DND-41 (cell line): ENCODE results near the gene BRD7.

Experiments used
- ATAC-seq: fragments of 200-7000 bp; cut with Tn5 transposase; 3 replicates; pipeline ENCODE4 v1.9.1; 2021; ENCODE audit warnings: low read depth; ENCODE audit not compliant: insufficient read depth
- DNase-seq: peaks from one replicate; pipeline ENCODE4 v3.0.0-alpha.2; 2020
- H2AFZ ChIP-seq: 2 replicates; pipeline ENCODE4 v1.6.0; 2012; ENCODE audit warnings: low read depth, low read length
- H3K27ac ChIP-seq: 2 replicates; pipeline ENCODE4 v1.5.1; 2012; ENCODE audit warnings: low read length, inconsistent platforms
- H3K27me3 ChIP-seq: fragments of 200-600 bp; sonication (generic); 2 replicates; pipeline ENCODE4 v1.6.0; 2012; ENCODE audit warnings: low read length, mild to moderate bottlenecking, inconsistent platforms; ENCODE audit not compliant: insufficient read depth, poor library complexity
- H3K36me3 ChIP-seq: 2 replicates; pipeline ENCODE4 v1.5.1; 2012; ENCODE audit warnings: low read length, inconsistent platforms; ENCODE audit not compliant: insufficient read depth
- H3K4me1 ChIP-seq: 2 replicates; pipeline ENCODE4 v1.5.1; 2012; ENCODE audit warnings: mild to moderate bottlenecking, low read length; ENCODE audit not compliant: insufficient read depth
- H3K4me2 ChIP-seq: 2 replicates; pipeline ENCODE4 v1.6.0; 2012; ENCODE audit warnings: mild to moderate bottlenecking, moderate library complexity, low read length, inconsistent platforms; ENCODE audit not compliant: insufficient read depth
- H3K4me3 ChIP-seq, 2 experiments: fragments of 200-600 bp in 1 of 2; shearing (Covaris generic) in 1 of 2; 2 replicates each; pipeline ENCODE4 v1.5.1; 2012 to 2016; ENCODE audit warnings: inconsistent platforms in 2 of 2, low read length in 2 of 2, mild to moderate bottlenecking in 2 of 2, low read depth in 1 of 2, moderate library complexity in 1 of 2
- H3K79me2 ChIP-seq: 2 replicates; pipeline ENCODE4 v1.6.0; 2012; ENCODE audit warnings: low read length, inconsistent platforms; ENCODE audit not compliant: insufficient read depth
- H3K9ac ChIP-seq: 2 replicates; pipeline ENCODE4 v1.6.0; 2012; ENCODE audit warnings: low read depth, mild to moderate bottlenecking, inconsistent platforms, low read length, moderate library complexity
- H3K9me3 ChIP-seq: 2 replicates; pipeline ENCODE4 v1.5.1; 2012; ENCODE audit warnings: low read length, moderate library complexity, mild to moderate bottlenecking, inconsistent platforms; ENCODE audit not compliant: insufficient read depth, severe bottlenecking
- H4K20me1 ChIP-seq: 2 replicates; pipeline ENCODE4 v1.6.0; 2012; ENCODE audit warnings: low read length; ENCODE audit not compliant: insufficient read depth
- EZH2 ChIP-seq: IDR thresholded peaks from 3 replicates; pipeline ENCODE4 v1.6.1; 2012; ENCODE audit warnings: borderline replicate concordance, low read depth, mild to moderate bottlenecking, moderate library complexity, low read length, inconsistent platforms; ENCODE audit not compliant: severe bottlenecking
- TF ChIP-seq, protein P1 (sequence below): IDR thresholded peaks from 2 replicates; pipeline ENCODE4 v1.5.1; 2012; ENCODE audit warnings: borderline replicate concordance, low read length, moderate library complexity, mild to moderate bottlenecking; ENCODE audit not compliant: poor library complexity, severe bottlenecking; ENCODE audit errors: extremely low read depth

The BRD7 gene

DNA sequence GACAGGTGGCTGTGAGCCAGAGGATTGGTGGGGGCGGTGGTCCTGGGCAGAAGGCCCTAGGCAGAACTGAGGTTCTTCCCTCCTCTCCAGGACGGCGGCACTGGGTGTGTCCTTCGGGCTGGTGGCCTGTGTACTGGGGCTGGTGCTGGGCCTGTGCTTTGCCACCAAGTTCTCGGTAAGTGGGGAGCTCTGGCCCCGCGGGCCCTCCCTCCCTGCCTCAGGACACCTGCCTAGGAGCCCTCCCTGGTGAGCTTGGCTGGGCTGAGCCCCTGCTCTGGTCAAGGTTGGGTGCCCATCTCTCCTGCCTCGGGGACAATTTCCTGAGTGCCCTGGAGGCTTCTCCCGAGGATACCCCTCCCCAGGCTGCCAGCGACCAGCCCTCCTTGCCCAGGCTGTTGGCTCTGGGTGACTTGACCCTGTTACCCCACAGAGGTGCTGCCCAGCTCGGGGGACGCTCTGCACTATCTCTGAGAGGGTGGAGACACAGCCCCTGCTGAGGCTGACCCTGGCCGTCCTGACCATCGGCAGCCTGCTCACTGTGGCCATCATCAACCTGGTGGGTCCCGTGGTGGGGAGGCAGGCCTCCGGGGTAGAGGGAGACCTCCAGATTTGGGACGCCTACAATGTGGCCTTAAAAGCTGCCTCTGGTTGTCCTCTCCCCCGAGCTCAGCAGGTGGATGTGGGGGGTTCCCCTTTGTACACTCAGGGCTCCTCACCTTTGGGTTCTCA, 60.4 kb downstream of the BRD7 start:
- no peaks in the 10 kb centered on the region for H3K27me3 ChIP-seq
- peaks cover 15% of the 10 kb centered on the region; the same call in 1 of the 2 replicates for H3K36me3 ChIP-seq
- no peak for DNase-seq
- H4K20me1 ChIP-seq: peaks cover 10% of the 10 kb centered on the region; the same call in 1 of the 2 replicates
- no peak for TF ChIP-seq EZH2
- TF ChIP-seq, protein P1, sequence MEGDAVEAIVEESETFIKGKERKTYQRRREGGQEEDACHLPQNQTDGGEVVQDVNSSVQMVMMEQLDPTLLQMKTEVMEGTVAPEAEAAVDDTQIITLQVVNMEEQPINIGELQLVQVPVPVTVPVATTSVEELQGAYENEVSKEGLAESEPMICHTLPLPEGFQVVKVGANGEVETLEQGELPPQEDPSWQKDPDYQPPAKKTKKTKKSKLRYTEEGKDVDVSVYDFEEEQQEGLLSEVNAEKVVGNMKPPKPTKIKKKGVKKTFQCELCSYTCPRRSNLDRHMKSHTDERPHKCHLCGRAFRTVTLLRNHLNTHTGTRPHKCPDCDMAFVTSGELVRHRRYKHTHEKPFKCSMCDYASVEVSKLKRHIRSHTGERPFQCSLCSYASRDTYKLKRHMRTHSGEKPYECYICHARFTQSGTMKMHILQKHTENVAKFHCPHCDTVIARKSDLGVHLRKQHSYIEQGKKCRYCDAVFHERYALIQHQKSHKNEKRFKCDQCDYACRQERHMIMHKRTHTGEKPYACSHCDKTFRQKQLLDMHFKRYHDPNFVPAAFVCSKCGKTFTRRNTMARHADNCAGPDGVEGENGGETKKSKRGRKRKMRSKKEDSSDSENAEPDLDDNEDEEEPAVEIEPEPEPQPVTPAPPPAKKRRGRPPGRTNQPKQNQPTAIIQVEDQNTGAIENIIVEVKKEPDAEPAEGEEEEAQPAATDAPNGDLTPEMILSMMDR: no peak
- H3K79me2 ChIP-seq: no peaks in the 10 kb centered on the region
- H2AFZ ChIP-seq: no peak overlapping the region
- ATAC-seq: no peak
- H3K9ac ChIP-seq: no peak overlapping the region
- H3K27ac ChIP-seq: no peak overlapping the region
- no peak overlapping the region for H3K4me3 ChIP-seq
- H3K9me3 ChIP-seq: no peaks in the 10 kb centered on the region
- no peak overlapping the region for H3K4me2 ChIP-seq
- H3K4me1 ChIP-seq: no peaks in the 10 kb centered on the region

DNA sequence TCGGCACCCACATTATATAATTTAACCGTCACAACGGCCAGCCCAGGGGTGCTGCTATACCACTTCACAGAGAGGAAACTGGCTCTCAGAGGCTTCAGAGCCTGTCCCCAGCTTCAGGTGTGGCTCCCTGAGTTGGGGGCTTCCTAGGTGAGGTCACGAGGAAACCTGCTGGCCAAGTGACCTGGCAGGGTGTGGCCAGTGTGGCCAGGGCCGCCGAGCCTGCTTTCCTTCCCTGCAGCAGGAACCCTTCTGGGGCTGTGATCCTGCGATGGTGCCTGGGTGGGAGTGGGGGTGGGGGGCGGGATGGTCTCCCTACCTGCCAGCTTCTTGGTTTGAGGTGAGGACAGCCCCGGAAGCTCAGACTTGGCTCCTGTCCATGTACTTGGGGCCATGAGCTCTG, 62.5 kb downstream of the BRD7 start:
- H3K27me3 ChIP-seq: no peaks in the 10 kb centered on the region
- no peaks in the 10 kb centered on the region for H3K79me2 ChIP-seq
- no peak for TF ChIP-seq EZH2
- TF ChIP-seq, protein P1: no peak
- no peak overlapping the region for H3K9ac ChIP-seq
- no peak for DNase-seq
- no peaks in the 10 kb centered on the region for H3K9me3 ChIP-seq
- no peak overlapping the region for H2AFZ ChIP-seq
- no peak overlapping the region for H3K27ac ChIP-seq
- no peak overlapping the region for H3K4me2 ChIP-seq
- no peaks in the 10 kb centered on the region for H3K4me1 ChIP-seq
- H3K36me3 ChIP-seq: no peaks in the 10 kb centered on the region
- H3K4me3 ChIP-seq: no peak overlapping the region
- H4K20me1 ChIP-seq: peaks cover 7% of the 10 kb centered on the region; the same call in 1 of the 2 replicates
- no peak for ATAC-seq

DNA sequence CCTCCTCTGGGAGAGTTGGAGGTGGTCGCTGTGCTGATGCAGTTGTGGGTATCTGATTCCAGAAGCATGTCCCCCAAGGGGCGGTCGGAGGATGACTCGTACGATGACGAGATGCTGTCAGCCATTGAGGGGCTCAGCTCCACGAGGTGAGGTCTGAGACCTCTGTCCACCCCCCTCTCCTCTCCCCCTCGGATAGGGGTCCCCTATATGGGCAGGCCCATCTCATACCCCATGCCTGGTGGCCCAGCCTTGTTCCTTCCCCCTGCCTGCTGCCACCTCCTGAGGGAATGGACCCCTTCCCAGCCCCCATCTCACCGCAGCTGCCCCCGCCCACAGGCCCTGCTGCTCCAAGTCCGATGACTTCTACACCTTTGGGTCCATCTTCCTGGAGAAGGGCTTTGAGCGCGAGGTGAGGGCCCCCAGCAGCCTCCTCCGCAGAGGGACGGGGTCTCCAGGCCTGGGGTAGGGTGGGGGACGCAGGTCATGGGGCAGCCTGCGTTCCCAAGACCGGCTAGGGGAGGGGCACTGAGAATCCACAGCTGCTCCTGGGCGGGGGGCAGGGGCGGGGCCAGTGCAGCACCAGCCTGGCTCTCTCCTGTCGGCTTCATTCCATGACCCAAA, 63.2 kb downstream of the BRD7 start:
- Histone ChIP-seq H3K9ac (no peak overlapping the region), H3K4me2 (no peak overlapping the region), H3K4me1 (no peaks in the 10 kb centered on the region), H3K9me3 (no peaks in the 10 kb centered on the region), H3K27me3 (no peaks in the 10 kb centered on the region), H3K36me3 (no peaks in the 10 kb centered on the region), H2AFZ (no peak overlapping the region), H4K20me1 (peaks cover 6% of the 10 kb centered on the region; the same call in 1 of the 2 replicates), H3K4me3 (no peak overlapping the region), H3K79me2 (no peaks in the 10 kb centered on the region), H3K27ac (no peak overlapping the region)
- no peak for TF ChIP-seq EZH2
- TF ChIP-seq, protein P1: no peak
- DNase-seq (no peak), ATAC-seq (no peak)
